ENCODE results near the gene ZNF619.

GRCh38 chr3:40524222-40524567 is 47.3 kb downstream of the ZNF619 start:
- TF ChIP-seq CTCF (IDR thresholded peaks at IDR 0.05; ENCODE audit: insufficient read depth, low read length, poor library complexity, severe bottlenecking): no peak
- no peak for TF ChIP-seq EZH2phosphoT487 (conservative IDR thresholded peaks at IDR 0.05; ENCODE audit: low read length)

Data from SU-DHL-6 (cell line).